Measurements from ENCODE around the gene PSMD6.

DNA sequence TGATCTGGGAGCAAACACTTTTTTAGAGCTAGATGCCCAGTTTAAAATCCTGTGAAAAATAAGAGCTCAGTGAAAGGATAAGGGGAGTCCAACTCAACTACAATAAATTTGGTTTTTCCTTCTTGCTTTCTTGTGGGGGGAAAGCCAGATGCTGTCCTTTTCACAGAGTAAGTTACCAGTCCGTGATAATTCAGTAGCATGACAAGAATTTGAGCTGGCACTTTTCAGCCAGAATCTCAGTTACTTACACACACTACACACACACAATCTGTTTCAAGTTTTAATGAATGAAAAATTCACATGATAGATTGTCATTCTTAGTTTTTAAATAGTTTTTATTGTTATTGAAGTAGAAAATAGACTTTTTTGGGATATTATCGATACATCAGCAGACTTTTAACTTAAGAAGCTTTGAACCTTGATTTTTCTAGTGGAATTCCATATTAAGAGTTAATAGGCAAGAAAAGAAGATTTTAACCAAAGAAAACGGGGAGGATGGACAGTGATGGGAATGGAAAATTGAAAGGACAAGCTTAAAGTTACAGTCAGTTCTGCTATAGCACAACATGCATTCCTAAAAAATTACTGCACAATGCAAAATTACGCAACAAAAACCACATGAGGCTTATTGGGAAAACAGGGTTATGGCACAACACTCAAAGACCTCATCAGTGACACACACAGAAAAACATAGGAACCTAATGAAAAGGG is 47.0 kb downstream of the PSMD6 start:
- TF ChIP-seq, protein P1, sequence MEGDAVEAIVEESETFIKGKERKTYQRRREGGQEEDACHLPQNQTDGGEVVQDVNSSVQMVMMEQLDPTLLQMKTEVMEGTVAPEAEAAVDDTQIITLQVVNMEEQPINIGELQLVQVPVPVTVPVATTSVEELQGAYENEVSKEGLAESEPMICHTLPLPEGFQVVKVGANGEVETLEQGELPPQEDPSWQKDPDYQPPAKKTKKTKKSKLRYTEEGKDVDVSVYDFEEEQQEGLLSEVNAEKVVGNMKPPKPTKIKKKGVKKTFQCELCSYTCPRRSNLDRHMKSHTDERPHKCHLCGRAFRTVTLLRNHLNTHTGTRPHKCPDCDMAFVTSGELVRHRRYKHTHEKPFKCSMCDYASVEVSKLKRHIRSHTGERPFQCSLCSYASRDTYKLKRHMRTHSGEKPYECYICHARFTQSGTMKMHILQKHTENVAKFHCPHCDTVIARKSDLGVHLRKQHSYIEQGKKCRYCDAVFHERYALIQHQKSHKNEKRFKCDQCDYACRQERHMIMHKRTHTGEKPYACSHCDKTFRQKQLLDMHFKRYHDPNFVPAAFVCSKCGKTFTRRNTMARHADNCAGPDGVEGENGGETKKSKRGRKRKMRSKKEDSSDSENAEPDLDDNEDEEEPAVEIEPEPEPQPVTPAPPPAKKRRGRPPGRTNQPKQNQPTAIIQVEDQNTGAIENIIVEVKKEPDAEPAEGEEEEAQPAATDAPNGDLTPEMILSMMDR (IDR thresholded peaks at IDR 0.05) = no peak
- TF ChIP-seq POLR2A (IDR thresholded peaks at IDR 0.05) (no peak), POLR2AphosphoS5 (IDR thresholded peaks at IDR 0.05) (peak in 2 of 3 donors; percentile 51 to 56), EP300 (IDR thresholded peaks at IDR 0.05) (no peak)
